IMR-90 (cell line): ENCODE results near the gene PAX3. TPM values are rescaled to one million over a fixed set of nuclear protein-coding genes. Genes with fewer than 3 reads are reported as not detected.

Experiments used
- ATAC-seq: fragments of 200-7000 bp; cut with Tn5 transposase; 2 replicates; pipeline ENCODE4 v1.9.1; 2020; ENCODE audit warnings: low read depth, mild to moderate bottlenecking, moderate library complexity
- BruUV-seq: library from RNA; stranded (reverse); fragments of 400-500 nt; replicated peaks from 2 replicates; lab custom pipeline; 2021; lab: Mats Ljungman, UMichigan
- CTCF ChIA-PET: fragments of 300-600 bp; formaldehyde crosslinking; extraction: SDS; loops from one replicate; lab custom pipeline; 2021; ENCODE audit warnings: antibody characterized with exemption; lab: Yijun Ruan, JAX
- POLR2A ChIA-PET: fragments of 300-600 bp; sonication (Branson Sonifier 250); formaldehyde crosslinking; loops from one replicate; lab custom pipeline; 2022; ENCODE audit warnings: antibody characterized with exemption; ENCODE audit not compliant: unreplicated experiment; lab: Charles Lee
- DNase-seq: peaks from one replicate; pipeline ENCODE4 v3.0.0; 2013
- H2AFZ ChIP-seq: replicated peaks from 2 replicates; pipeline ENCODE3; 2013; ENCODE audit warnings: low read length, mild to moderate bottlenecking; ENCODE audit not compliant: poor library complexity
- H2AK5ac ChIP-seq: 2 replicates; pipeline ENCODE4 v1.6.1; 2013; ENCODE audit warnings: low read depth, low read length, inconsistent platforms
- H2AK9ac ChIP-seq: replicated peaks from 2 replicates; pipeline ENCODE3; 2013; ENCODE audit warnings: mild to moderate bottlenecking, low read depth, low read length, moderate library complexity; ENCODE audit not compliant: poor library complexity
- H2BK120ac ChIP-seq: 2 replicates; pipeline ENCODE4 v1.6.1; 2013; ENCODE audit warnings: low read depth, low read length, inconsistent platforms
- H2BK15ac ChIP-seq: 3 replicates; pipeline ENCODE4 v1.6.1; 2013; ENCODE audit warnings: low read depth, low read length, inconsistent platforms
- H2BK20ac ChIP-seq: 2 replicates; pipeline ENCODE4 v1.6.1; 2013; ENCODE audit warnings: low read depth, mild to moderate bottlenecking, inconsistent platforms, low read length, moderate library complexity
- H2BK5ac ChIP-seq: 2 replicates; pipeline ENCODE4 v1.6.1; 2013; ENCODE audit warnings: mild to moderate bottlenecking, low read depth, low read length, inconsistent platforms; ENCODE audit not compliant: poor library complexity, severe bottlenecking
- H3K14ac ChIP-seq: replicated peaks from 2 replicates; pipeline ENCODE4 v1.6.1; 2013; ENCODE audit warnings: low read depth, low read length, inconsistent platforms
- H3K18ac ChIP-seq: 2 replicates; pipeline ENCODE4 v1.6.1; 2013; ENCODE audit warnings: low read depth, low read length, control low read depth
- H3K23ac ChIP-seq: 2 replicates; pipeline ENCODE4 v1.6.1; 2013; ENCODE audit warnings: low read depth, low read length, inconsistent platforms
- H3K27ac ChIP-seq: 2 replicates; pipeline ENCODE4 v1.5.1; 2013; ENCODE audit warnings: mild to moderate bottlenecking, control low read depth, low read length; ENCODE audit not compliant: insufficient read depth
- H3K27me3 ChIP-seq: 2 replicates; pipeline ENCODE4 v1.6.1; 2013; ENCODE audit warnings: low read length; ENCODE audit not compliant: control insufficient read depth, insufficient read depth
- H3K36me3 ChIP-seq: 2 replicates; pipeline ENCODE4 v1.6.1; 2013; ENCODE audit warnings: low read length, mixed read lengths; ENCODE audit not compliant: control insufficient read depth, insufficient read depth
- H3K4ac ChIP-seq: 2 replicates; pipeline ENCODE4 v1.6.1; 2013; ENCODE audit warnings: low read depth, low read length, inconsistent platforms
- H3K4me1 ChIP-seq: 2 replicates; pipeline ENCODE4 v1.6.1; 2013; ENCODE audit warnings: low read length, mixed read lengths; ENCODE audit not compliant: control insufficient read depth, insufficient read depth
- H3K4me2 ChIP-seq: 2 replicates; pipeline ENCODE4 v1.6.1; 2013; ENCODE audit warnings: low read depth, mild to moderate bottlenecking, control low read depth, low read length, moderate library complexity
- H3K4me3 ChIP-seq: 2 replicates; pipeline ENCODE4 v1.5.1; 2013; ENCODE audit warnings: low read depth, mild to moderate bottlenecking, control low read depth, low read length, moderate library complexity; ENCODE audit not compliant: insufficient read depth
- H3K56ac ChIP-seq: 2 replicates; pipeline ENCODE4 v1.6.1; 2013; ENCODE audit warnings: low read length, inconsistent platforms; ENCODE audit not compliant: insufficient read depth; ENCODE audit errors: extremely low read depth
- H3K79me1 ChIP-seq, 2 experiments: 2 replicates each; pipeline ENCODE4 v1.6.1; 2013; ENCODE audit warnings: low read length in 2 of 2, inconsistent platforms in 1 of 2, low read depth in 1 of 2
- H3K9ac ChIP-seq: 2 replicates; pipeline ENCODE4 v1.6.1; 2013; ENCODE audit warnings: low read depth, low read length, control low read depth
- H3K9me1 ChIP-seq: 2 replicates; pipeline ENCODE4 v1.6.1; 2013; ENCODE audit warnings: low read length, inconsistent platforms; ENCODE audit not compliant: insufficient read depth
- H3K9me3 ChIP-seq: 2 replicates; pipeline ENCODE4 v1.6.1; 2013; ENCODE audit warnings: low read length; ENCODE audit not compliant: control insufficient read depth, insufficient read depth
- H4K20me1 ChIP-seq: 2 replicates; pipeline ENCODE4 v1.6.1; 2013; ENCODE audit warnings: low read length, inconsistent platforms; ENCODE audit not compliant: insufficient read depth
- H4K5ac ChIP-seq: 2 replicates; pipeline ENCODE4 v1.6.1; 2013; ENCODE audit warnings: mild to moderate bottlenecking, low read depth, low read length, control low read depth
- H4K8ac ChIP-seq, 2 experiments: 2 replicates each; pipeline ENCODE4 v1.6.1; 2013; ENCODE audit warnings: low read depth in 2 of 2, low read length in 2 of 2, control low read depth in 1 of 2, inconsistent platforms in 1 of 2
- H4K91ac ChIP-seq: 2 replicates; pipeline ENCODE4 v1.6.1; 2013; ENCODE audit warnings: low read depth, low read length, inconsistent platforms; ENCODE audit not compliant: insufficient read depth
- BHLHE40 ChIP-seq: fragments of 150-350 bp; IDR thresholded peaks from 2 replicates; pipeline ENCODE4 v1.6.1; 2016; ENCODE audit warnings: mild to moderate bottlenecking, low read depth, low read length
- CEBPB ChIP-seq: IDR thresholded peaks from 2 replicates; pipeline ENCODE4 v1.6.1; 2012; ENCODE audit warnings: low read depth, low read length, improper control_type of control experiment
- ELK1 ChIP-seq: fragments of 150-350 bp; IDR thresholded peaks from 2 replicates; pipeline ENCODE4 v1.6.1; 2016; ENCODE audit warnings: low read depth, mild to moderate bottlenecking, low read length, moderate library complexity, borderline replicate concordance
- FOS ChIP-seq: fragments of 150-350 bp; IDR thresholded peaks from 2 replicates; pipeline ENCODE4 v1.6.1; 2016; ENCODE audit warnings: low read depth, low read length
- MAZ ChIP-seq: IDR thresholded peaks from 2 replicates; pipeline ENCODE4 v1.6.1; 2012; ENCODE audit warnings: low read depth, mild to moderate bottlenecking, low read length, improper control_type of control experiment, moderate library complexity, borderline replicate concordance
- POLR2A ChIP-seq: IDR thresholded peaks from 2 replicates; pipeline ENCODE4 v1.6.1; 2012; ENCODE audit warnings: mild to moderate bottlenecking, low read depth, low read length
- RFX5 ChIP-seq: IDR thresholded peaks from 2 replicates; pipeline ENCODE4 v1.8.0; 2012; ENCODE audit warnings: low read depth, mild to moderate bottlenecking, low read length, moderate library complexity
- WGBS, 2 experiments: methylation state at CpG; one replicate each; pipeline versions ENCODE4 v1.1.5 to v1.1.7; 2013; ENCODE audit warnings: missing lambda C conversion rate in 2 of 2; ENCODE audit not compliant: insufficient read length in 1 of 2; ENCODE audit errors: extremely low coverage in 2 of 2; 5-methylcytosine and 5-hydroxymethylcytosine counted together
- dilution Hi-C: fragments of 300-500 bp; cut with HindIII; formaldehyde crosslinking; loops from one replicate; pipeline ENCODE4 v1.14.3; 2018; ENCODE audit warnings: low sequenced_read_pairs; ENCODE audit not compliant: unreplicated experiment
- in situ Hi-C: fragments of 300-500 bp; cut with MboI; formaldehyde crosslinking; loops from 3 replicates; pipeline ENCODE4 v1.14.3; 2019; ENCODE audit warnings: low sequenced_read_pairs, inconsistent platforms, mixed read lengths
- intact Hi-C: fragments of 100-400 bp; cut with micrococcal nuclease; formaldehyde crosslinking; loops from 2 replicates; pipeline ENCODE4 v1.10.0; 2022
- polyA plus RNA-seq, 3 experiments: library from polyadenylated mRNA; depleted of rRNA; stranded (reverse); fragments of >200 nt; gene quantifications; 2 replicates each; pipeline ENCODE4 v1.2.3, GENCODE V29; 2012; ENCODE audit warnings: low replicate concordance in 1 of 3
- total RNA-seq: library from RNA; depleted of rRNA; stranded (reverse); fragments of >200 nt; gene quantifications from 2 replicates; pipeline ENCODE4 v1.2.3, GENCODE V29; 2012
- TF ChIP-seq, protein P1 (sequence below): fragments of 150-350 bp; IDR thresholded peaks from 2 replicates; pipeline ENCODE4 v1.6.1; 2017; ENCODE audit warnings: mild to moderate bottlenecking, antibody characterized with exemption, low read length, low read depth
- TF ChIP-seq, protein P2 (sequence below): conservative IDR thresholded peaks from 2 replicates; pipeline ENCODE4 v1.5.1; 2012; ENCODE audit warnings: mild to moderate bottlenecking, low read depth, low read length, improper control_type of control experiment

PAX3 gene
- total and polyA plus RNA-seq, 2 of the 4 experiments (the other 2 are of a cell fraction) = not detected

DNA sequence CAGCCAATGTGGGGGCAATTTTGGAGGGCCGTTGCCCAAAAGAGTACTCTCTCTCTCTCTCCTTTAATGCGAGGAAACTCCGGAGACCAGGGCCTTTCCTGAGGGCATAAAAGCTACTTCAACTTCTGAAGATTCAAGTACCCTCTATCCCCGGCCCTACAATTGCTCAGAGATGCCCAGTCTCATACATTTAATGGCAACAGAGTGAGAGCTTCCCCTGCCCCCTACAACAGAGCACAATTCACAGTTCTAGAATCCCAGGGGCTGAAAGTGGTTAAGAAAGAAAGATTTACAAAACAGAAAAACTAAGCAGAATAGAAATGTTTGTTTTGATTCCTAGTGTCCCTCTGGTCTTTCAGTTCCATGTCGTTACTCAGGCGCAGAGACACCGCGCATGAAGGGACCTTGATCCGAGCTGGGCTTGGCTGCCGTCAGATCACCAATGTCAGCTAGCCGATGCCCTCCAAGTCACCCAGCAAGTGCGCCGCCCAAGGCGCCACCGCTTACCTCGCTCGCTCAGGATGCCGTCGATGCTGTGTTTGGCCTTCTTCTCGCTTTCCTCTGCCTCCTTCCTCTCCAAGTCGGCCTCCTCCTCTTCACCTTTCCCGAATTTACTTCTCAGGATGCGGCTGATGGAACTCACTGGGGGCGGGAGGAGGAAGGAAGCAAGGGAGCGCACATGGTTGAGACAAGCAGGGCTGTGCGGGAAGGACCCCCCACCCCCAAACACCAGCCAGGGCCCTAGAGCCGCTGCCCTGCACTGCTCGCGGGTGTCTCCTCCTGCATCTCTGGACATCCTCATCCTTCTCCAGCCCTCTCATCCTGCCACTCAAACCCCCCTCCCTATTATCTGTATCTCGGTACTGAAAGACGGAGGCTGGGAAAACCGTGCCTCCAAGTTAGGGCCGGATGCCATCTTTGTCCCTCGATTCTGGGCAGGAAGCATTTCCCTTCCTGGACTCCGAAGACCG lies 4.9 kb downstream of the PAX3 start:
- Histone ChIP-seq H3K79me1 (no peaks in the 10 kb centered on the region), H3K9me1 (no peaks in the 10 kb centered on the region), H4K91ac (no peak overlapping the region), H3K36me3 (no peaks in the 10 kb centered on the region), H3K9me3 (peaks cover 11% of the 10 kb centered on the region), H3K14ac (no peak overlapping the region), H3K56ac (no peak overlapping the region), H2AFZ (peak overlapping the region; percentile 23), H2AK9ac (no peak overlapping the region), H2BK5ac (no peak overlapping the region), H2AK5ac (no peak overlapping the region), H3K4me1 (no peaks in the 10 kb centered on the region; the same call in 1 of the 2 replicates), H3K4ac (no peak overlapping the region), H3K18ac (no peak overlapping the region), H3K27ac (no peak overlapping the region), H3K4me2 (no peak overlapping the region), H3K4me3 (no peak overlapping the region), H2BK20ac (no peak overlapping the region), H2BK120ac (no peak overlapping the region), H3K23ac (no peak overlapping the region), H2BK15ac (no peak overlapping the region), H3K9ac (no peak overlapping the region), H4K8ac (no peak overlapping the region), H4K20me1 (no peaks in the 10 kb centered on the region), H3K27me3 (peaks cover 97% of the 10 kb centered on the region), H4K5ac (no peak overlapping the region)
- intact Hi-C loops = no loop called here
- ATAC-seq (no peak), DNase-seq (no peak)
- ChIA-PET POLR2A (no interaction called here), CTCF (no interaction called here)
- in situ Hi-C loops = no loop called here
- dilution Hi-C loops = no loop called here
- 16% methylated on average over 6 of the region's 36 CpGs; no CpG with 5 or more reads in 1 of the 2 experiments for WGBS, 2 experiments
- no TSS peak for BruUV-seq
- TF ChIP-seq, protein P1, sequence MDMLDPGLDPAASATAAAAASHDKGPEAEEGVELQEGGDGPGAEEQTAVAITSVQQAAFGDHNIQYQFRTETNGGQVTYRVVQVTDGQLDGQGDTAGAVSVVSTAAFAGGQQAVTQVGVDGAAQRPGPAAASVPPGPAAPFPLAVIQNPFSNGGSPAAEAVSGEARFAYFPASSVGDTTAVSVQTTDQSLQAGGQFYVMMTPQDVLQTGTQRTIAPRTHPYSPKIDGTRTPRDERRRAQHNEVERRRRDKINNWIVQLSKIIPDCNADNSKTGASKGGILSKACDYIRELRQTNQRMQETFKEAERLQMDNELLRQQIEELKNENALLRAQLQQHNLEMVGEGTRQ = no peak
- TF ChIP-seq POLR2A (no peak), CEBPB (no peak), MAZ (no peak), ELK1 (no peak), RFX5 (no peak), BHLHE40 (no peak), FOS (no peak)
- TF ChIP-seq, protein P2, sequence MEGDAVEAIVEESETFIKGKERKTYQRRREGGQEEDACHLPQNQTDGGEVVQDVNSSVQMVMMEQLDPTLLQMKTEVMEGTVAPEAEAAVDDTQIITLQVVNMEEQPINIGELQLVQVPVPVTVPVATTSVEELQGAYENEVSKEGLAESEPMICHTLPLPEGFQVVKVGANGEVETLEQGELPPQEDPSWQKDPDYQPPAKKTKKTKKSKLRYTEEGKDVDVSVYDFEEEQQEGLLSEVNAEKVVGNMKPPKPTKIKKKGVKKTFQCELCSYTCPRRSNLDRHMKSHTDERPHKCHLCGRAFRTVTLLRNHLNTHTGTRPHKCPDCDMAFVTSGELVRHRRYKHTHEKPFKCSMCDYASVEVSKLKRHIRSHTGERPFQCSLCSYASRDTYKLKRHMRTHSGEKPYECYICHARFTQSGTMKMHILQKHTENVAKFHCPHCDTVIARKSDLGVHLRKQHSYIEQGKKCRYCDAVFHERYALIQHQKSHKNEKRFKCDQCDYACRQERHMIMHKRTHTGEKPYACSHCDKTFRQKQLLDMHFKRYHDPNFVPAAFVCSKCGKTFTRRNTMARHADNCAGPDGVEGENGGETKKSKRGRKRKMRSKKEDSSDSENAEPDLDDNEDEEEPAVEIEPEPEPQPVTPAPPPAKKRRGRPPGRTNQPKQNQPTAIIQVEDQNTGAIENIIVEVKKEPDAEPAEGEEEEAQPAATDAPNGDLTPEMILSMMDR = no peak
